Measurements from ENCODE around the gene PIF1.
"Not testable (repeated sequence)": the region's sequence is repeated elsewhere in the genome, so short reads cannot be mapped to it uniquely, and the experiment has no call there.

Gene PIF1

GRCh38 chr15:64847016-64847415 lies 21.6 kb upstream of the PIF1 start:
- no peak for DNase-seq

- no peak for DNase-seq
These were observed 20.6 kb upstream of the PIF1 start for GRCh38 chr15:64845831-64846595.

DNA sequence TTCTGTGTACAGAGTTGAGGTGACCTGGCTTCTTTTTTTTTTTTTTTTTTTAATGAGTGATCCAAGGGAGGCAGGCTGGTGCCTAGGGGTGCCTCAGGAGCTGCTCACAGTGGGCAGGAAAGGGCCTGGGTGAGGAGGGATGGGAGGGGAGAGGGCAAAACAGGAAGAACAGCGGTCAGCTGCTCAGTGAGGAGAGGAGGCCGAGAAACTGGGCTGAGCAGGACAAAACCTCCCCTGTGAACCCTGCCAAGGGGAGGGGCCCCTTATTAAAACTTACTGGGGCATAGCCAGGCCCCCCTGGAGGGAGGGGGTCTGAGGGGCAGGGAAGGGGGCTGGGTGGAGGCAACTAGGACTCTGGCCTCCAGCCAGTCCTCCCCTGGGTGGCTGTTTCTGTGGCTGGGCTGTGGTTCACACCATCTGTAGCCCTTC lies 19.8 kb upstream of the PIF1 start:
- DNase-seq = no peak

GRCh38 chr15:64844576-64845145 lies 19.2 kb upstream of the PIF1 start:
- no peak for DNase-seq

DNA sequence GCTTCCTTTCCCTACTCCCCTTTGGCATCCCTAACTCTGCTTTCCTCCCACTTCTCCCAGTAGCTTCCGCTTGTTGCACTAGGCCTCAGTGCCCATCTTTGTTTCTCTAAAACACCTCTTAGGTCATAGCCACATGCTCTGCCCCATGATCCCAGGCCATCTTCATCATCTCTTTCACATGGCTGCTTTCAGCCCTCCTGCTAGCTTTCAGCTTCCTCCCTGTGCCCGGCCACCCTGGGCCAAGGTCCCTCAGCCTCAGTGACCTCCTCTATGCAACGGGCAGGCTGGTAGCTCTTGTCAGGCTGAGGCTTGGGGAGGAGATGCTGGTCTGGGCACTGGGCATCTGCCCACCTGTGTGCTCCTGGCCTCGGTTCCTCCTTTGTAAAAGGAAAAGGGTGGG lies 18.5 kb upstream of the PIF1 start:
- no peak for DNase-seq

DNA sequence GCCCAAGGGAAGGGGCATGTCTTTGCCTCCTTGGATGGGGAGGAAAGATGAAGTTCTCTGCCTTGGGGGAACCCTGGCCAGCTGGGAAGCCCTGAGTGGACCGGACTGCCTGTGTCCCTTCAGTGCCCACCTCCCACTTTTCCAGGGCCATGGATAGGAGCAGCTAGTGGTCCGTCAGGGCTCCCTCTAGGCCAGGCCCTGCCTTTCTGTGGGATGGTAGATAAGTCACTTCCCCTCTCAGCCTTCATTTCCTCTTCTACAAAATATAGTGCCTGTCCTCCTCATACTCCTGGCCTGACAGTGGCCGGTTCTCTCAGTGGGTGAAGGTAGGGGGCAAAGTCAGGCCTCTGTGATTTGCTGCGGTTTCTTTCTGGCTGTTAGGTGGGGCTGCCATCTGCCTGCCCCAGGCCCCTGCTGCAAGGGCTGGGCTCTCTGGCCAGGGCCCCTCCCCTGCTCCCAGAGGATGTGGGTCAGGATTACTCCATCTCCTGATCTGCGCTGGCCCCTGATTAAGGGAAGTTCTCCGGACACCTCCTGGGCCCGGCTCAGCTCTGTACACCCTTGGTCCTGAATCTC lies 17.6 kb upstream of the PIF1 start:
- DNase-seq = no peak

DNA sequence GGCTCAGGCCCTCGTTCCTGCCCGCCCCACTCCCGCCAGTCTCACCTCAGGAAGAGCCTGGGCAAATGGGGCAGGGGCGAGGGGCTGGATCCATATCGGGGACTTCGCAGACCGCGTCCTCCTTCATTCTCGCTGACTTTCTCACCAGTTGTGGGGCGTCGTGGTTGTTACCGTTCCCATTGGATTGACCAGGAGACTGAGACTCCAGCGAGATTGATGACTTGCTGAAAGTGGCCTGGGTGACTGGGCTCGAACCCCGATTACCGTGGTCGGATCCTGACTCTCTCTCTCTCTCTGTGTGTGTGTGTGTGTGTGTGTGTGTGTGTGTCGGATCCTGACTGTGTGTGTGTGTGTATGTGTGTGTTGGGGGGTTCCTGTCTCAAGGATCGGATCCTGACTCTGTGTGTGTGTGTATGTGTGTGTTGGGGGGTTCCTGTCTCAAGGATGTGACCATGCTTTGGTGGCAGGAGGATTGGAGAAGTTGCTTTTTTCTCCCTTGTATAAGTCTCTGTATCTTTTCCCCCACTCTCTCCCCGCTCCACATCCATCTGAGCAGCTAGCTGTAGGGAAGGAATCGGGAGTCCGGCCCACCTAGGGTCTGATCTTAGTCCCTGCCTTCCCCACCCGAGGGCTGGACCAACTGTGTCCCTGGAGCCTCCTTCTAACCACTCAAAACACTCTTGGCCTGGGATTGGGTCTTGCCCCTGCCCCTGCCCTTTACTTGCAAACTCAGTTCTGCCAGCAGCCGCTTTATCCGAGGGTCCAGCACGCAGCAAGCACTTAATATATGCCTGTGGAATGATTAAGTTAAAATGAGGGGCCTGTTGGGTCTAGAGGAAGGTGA lies 16.9 kb upstream of the PIF1 start:
- no peak for DNase-seq

DNA sequence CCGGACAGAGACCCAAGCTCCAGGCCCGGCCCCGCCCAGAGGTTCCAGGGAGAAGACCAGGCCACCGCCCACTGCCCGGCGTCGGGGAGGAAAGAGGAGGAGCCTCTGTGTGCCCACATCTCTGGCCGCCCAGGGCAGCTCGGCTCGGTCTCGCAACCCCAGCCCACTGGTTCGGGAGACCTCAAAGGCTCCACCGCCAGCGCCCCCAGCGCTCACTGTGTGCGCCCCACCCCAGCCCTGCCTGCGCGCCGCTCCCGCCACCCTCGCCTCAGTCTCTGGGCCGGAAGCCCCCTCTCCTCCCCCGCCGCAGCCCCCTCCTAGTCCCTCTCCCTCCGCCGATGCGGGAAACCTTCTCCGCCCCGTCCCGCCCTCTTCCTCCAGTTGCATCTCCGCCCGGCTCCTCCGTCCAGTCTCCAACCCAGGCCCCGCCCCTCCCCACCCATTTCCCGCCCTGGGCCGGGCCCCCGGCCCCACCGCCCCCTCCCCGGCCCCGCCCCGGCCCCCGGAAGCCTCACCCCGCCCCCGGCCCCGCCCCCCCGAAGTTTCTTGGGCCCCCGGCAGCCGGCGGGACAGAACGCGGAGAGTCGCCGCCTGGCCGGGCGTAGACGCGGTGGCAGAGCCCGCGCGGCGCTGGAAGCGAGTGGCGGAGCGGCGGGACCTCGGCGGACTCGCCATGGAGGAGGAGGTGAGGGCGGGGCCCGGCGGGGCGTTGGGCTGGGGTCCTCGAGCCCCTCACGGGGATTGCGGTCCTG lies 16.1 kb upstream of the PIF1 start, which contains the start of gene PLEKHO2:
TSS of gene PLEKHO2 (plus strand) at position 572 of the 752 bp plus-strand sequence. CDS start at position 674, 102 bp downstream.
- DNase-seq = peak; percentile 75

GRCh38 chr15:64841060-64841343 lies 15.6 kb upstream of the PIF1 start:
- DNase-seq = no peak

GRCh38 chr15:64837502-64837901 lies 12.1 kb upstream of the PIF1 start:
- DNase-seq = no peak

DNA sequence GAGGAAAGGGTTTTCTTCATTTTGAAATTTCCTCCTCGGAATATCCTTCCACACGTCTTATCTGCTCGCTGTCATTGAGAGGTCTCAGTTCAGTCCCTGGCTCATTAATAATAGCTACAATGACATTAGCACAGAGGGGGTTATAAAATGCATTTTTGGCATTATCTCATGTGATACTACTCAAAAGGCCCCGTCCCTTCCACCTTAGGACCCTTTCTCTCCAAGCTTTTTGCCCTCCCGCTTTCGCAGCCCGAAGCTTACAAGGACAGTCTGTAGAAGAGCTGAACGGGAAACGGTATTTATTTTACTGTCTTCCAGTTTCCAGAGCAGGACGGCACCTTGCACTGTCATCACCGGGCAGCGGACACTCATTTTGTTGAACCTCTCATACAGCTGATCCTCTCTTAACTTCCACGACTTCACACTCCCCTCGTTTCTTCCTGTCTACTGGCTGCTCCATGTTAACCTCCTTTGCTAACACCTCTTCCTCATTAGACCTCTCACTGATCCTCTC lies 10.6 kb upstream of the PIF1 start:
- DNase-seq = no peak

- DNase-seq = no peak
These were observed 8.2 kb upstream of the PIF1 start for GRCh38 chr15:64833690-64834089.

GRCh38 chr15:64828985-64829384 lies 3.5 kb upstream of the PIF1 start:
- DNase-seq = no peak

- DNase-seq = no peak
These were observed 467 bp downstream of the PIF1 start for GRCh38 chr15:64824929-64825430.

DNA sequence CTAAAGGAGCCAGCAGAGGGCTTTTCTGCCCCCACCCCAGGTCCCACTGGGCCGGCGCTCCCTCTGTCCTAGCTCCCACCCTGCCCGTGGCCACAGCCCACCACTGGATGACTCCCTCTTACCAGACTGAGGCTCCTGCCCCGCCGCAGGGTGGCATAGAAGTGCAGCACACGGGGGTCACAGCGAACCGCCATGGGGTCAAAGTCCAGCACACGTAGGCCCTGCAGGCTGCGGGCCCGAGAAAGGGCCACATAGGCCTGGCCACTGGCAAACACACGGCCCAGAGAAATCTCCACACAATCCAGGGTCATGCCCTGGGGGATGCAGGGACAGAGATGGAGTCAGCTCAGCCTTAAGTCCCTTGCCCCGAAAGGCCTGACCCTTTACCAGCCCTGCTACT lies 9.0 kb downstream of the PIF1 start:
- no peak for DNase-seq

DNA sequence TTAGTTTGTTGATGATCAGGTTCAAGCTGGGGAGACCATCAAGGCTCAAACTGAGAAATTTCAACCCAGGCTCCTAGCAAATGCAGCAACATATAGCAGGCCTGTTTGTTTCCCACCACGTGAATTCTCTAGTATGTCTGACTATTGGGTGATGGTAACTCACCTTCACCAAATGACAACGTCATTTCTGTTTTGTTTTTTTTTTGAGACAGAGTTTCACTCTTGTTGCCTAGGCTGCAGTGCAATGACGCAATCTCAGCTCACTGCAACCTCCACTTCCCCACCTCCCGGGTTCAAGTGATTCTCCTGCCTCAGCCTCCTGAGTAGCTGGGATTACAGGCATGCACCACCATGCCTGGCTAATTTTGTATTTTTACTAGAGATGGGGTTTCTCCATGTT lies 10.5 kb downstream of the PIF1 start:
- not testable (repeated sequence) for DNase-seq

DNA sequence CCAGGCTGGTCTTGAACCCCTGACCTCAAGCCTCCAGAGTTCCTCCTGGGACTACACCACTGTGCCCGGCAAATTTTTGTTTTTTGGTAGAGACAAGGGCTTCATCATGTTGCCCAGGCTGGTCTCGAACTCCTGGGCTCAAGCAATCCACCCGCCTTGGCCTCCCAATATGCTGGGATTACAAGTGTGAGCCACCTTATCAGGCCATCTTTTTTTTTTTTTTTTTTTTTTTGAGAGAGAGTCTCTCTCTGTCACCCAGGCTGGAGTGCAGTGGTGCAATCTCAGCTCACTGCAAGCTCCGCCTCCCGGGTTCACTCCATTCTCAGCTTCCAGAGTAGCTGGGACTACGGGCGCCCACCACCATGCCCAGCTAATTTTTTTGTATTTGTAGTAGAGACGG lies 11.2 kb downstream of the PIF1 start:
- DNase-seq = not testable (repeated sequence)

- no peak for DNase-seq
These were observed 12.4 kb downstream of the PIF1 start for GRCh38 chr15:64813075-64813474.

DNA sequence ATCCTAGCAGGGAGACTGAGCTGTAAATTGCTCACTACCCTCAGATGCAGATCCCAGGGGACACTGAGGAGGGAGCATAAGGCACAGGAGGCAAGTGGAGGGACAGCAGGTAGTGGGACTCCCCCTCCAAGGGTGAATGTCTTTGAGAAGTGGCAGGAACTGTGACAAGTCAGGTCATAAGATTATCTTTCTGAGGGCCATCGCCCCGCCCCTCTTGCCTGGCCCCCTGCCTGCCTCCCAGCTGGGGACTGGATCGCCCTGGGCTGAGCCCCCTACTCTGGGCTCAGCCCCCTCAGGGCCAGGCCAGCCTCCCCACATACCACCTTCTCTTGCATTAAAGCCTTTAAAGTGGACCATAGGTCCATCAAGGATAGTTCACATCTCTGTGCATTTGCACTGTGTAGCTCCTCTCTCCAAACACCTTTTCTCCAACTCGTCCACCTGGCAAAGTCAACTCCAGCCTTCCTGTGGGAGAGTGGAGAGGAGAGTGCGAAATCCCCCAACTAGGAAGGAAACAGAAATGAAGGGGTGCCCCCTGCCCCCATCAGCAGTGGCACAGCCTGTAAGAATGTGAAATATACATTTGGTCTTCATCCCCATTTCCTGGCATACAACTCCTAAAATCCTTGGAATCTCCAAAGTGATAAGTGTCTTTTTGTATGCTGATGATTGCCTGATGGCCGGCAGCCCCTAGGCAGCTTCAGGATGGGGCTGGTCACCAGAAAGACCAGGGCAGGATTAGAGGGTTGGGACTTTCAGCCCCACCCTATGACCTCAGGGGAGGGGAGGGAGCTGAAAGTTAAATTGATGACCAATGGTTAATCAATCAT lies 14.7 kb downstream of the PIF1 start:
- DNase-seq = no peak

DNA sequence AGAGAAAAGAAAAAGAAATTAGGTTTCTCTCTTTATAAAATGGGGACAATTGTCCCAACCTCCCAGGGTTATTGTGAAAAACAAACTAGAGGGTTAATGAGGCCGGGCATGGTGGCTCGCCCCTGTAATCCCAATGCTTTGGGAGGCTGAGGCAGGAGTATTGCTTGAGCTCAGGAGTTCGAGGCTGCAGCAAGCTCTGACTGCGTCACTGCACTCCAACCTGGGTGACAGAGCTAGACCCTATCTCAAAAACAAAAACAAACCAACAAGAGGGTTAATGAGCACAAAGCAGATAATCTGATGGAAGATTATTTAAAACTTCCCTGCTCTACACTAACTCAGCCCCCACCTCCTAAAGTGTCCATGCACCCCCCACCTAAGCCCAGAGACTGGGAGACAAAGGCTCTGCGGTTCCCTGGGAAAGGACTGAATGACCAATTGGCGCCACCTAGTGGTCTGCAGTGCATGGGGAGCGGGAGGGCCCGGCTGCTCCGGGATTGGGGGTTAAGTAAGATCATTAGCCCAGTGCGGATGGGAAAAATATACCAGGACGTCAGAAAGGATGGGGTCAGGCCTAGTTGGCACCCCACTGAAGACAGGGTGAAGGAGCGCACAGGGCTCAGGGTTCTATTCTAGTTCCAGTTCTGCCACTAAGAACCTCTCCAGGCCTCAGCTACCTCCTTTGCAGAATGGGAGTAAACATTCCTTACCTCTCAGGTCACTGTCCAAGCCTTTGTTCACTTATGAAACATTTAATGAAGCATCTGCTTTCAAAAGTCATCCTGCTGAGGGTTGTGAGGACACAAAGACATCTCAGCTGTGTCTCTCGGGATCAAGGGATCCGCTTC lies 15.6 kb downstream of the PIF1 start:
- DNase-seq = peak; percentile 50

Measured in NCI-H748 treated with DMSO at 0.1 percent for 48 hours (cell line).